Prostate gland (tissue), 2 donors: ENCODE measurements around the gene MMP10. TPM values are rescaled to one million over a fixed set of nuclear protein-coding genes. Genes with fewer than 3 reads are reported as not detected.

Experiments
- DNase-seq: peaks from one replicate; pipeline ENCODE4 v3.0.0-alpha.2; 2019; ENCODE audit warnings: low spot score
- H3K27ac ChIP-seq, 2 donors: fragments of 200-600 bp; sonication (generic); 2 replicates each; pipeline ENCODE4 v1.5.1; 2017 to 2019
- H3K27me3 ChIP-seq: fragments of 200-600 bp; sonication (generic); replicated peaks from 2 replicates; pipeline ENCODE4 v1.5.1; 2019; ENCODE audit not compliant: insufficient read depth
- H3K36me3 ChIP-seq, 2 donors: fragments of 200-600 bp; sonication (generic); 1 replicate in 1 of 2; 2 replicates in 1 of 2; pipeline versions ENCODE4 v1.5.1 to v1.8.1; 2017 to 2019
- H3K4me1 ChIP-seq: fragments of 200-600 bp; sonication (generic); replicated peaks from 2 replicates; pipeline ENCODE4 v1.5.1; 2019
- H3K4me3 ChIP-seq, 2 donors: fragments of 200-600 bp; sonication (generic); 2 replicates each; pipeline ENCODE4 v1.5.1; 2017 to 2019
- H3K9me3 ChIP-seq: fragments of 200-600 bp; sonication (generic); 2 replicates; pipeline ENCODE4 v1.5.1; 2017
- POLR2A ChIP-seq: fragments of 450-650 bp; IDR thresholded peaks from one replicate; pipeline ENCODE4 v1.6.1; 2016; ENCODE audit warnings: antibody characterized with exemption, mild to moderate bottlenecking
- POLR2AphosphoS5 ChIP-seq: sonication (generic); formaldehyde crosslinking; IDR thresholded peaks from one replicate; pipeline ENCODE4 v1.6.1; 2017; ENCODE audit warnings: antibody characterized with exemption
- WGBS: methylation state at CpG from one replicate; pipeline ENCODE4 v1.1.5; 2018; 5-methylcytosine and 5-hydroxymethylcytosine counted together
- intact Hi-C: fragments of 100-400 bp; cut with DNase I; formaldehyde crosslinking; loops from one replicate; pipeline ENCODE4 v1.14.2; 2022
- total RNA-seq, 2 donors: library from RNA; depleted of rRNA; stranded (reverse); fragments of >200 nt; gene quantifications; one replicate each; pipeline ENCODE4 v1.1.0, GENCODE V29; 2016
- TF ChIP-seq, protein P1 (sequence below), 4 experiments: fragments of 200-600 bp in 2 of 4; fragments of 450-650 bp in 2 of 4; sonication (generic) in 2 of 4; IDR thresholded peaks; 1 replicate in 3 of 4; 2 replicates in 1 of 4; pipeline ENCODE4 v1.5.1; 2016 to 2019; ENCODE audit warnings: antibody characterized with exemption in 4 of 4, mild to moderate bottlenecking in 2 of 4, moderate library complexity in 2 of 4

The MMP10 gene
- total RNA-seq, 2 donors from 2014 or later: 0.18 to 3.6 TPM

DNA sequence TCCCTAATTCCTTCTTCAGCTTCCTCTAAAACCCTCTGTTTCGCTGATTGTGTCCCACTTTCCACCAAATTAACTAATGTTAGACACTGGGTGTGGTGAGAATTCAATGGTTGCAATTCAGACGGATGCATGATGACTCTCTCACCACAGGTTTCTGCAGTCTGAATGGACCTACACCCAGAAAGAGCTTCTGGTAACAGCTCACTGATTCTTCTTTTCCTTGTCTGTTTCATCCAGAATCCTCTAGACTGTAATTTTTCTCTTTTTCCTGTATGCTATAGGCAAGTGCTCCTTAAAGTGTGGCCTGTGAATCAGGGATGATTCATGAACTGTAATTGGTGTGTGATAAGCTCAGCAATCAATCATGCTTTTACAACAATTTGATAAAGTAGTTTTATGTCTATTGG is 18.1 kb downstream of the MMP10 start:
- Histone ChIP-seq H3K36me3 (no peaks in the 10 kb centered on the region), H3K27me3 (no peaks in the 10 kb centered on the region), H3K4me3 (no peak overlapping the region), H3K4me1 (no peaks in the 10 kb centered on the region), H3K9me3 (no peaks in the 10 kb centered on the region), H3K27ac (no peak overlapping the region)
- TF ChIP-seq POLR2AphosphoS5 (no peak), POLR2A (no peak)
- TF ChIP-seq, protein P1, sequence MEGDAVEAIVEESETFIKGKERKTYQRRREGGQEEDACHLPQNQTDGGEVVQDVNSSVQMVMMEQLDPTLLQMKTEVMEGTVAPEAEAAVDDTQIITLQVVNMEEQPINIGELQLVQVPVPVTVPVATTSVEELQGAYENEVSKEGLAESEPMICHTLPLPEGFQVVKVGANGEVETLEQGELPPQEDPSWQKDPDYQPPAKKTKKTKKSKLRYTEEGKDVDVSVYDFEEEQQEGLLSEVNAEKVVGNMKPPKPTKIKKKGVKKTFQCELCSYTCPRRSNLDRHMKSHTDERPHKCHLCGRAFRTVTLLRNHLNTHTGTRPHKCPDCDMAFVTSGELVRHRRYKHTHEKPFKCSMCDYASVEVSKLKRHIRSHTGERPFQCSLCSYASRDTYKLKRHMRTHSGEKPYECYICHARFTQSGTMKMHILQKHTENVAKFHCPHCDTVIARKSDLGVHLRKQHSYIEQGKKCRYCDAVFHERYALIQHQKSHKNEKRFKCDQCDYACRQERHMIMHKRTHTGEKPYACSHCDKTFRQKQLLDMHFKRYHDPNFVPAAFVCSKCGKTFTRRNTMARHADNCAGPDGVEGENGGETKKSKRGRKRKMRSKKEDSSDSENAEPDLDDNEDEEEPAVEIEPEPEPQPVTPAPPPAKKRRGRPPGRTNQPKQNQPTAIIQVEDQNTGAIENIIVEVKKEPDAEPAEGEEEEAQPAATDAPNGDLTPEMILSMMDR (IDR thresholded peaks at IDR 0.05): no peak
- 74% methylated on average over 2 of the region's 2 CpGs for WGBS
- intact Hi-C loops: no loop called here
- no peak for DNase-seq

DNA sequence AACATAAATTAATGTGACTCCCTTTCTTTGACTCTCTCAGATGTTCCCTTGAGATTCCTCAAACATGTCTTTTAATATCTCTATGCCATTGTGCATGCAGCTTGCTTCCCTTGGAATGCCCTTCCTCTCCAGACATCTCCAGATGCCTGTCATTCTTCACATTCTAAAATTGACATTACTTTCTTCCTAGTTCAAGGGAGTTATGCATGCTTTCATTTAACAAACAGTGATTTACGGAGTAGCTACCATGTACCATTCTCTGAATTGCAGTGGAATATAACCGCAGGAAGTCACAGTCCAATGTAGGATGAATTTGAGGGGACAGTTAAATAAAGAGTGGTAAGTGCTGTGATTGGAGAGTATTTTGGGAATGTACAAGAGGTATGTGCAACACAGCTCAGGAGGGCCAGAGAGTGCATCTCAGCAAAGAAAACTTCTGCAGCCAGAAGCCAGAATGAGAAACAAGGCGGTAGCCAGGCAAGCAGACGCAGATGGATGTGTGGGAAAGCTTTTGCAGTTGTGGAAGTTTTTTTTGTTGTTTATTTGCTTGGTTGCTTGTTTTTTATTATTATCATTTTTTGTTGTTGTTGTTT is 18.7 kb downstream of the MMP10 start:
- WGBS: 89% methylated on average over 4 of the region's 4 CpGs
- H3K4me3 ChIP-seq: no peak overlapping the region
- intact Hi-C loops: no loop called here

DNA sequence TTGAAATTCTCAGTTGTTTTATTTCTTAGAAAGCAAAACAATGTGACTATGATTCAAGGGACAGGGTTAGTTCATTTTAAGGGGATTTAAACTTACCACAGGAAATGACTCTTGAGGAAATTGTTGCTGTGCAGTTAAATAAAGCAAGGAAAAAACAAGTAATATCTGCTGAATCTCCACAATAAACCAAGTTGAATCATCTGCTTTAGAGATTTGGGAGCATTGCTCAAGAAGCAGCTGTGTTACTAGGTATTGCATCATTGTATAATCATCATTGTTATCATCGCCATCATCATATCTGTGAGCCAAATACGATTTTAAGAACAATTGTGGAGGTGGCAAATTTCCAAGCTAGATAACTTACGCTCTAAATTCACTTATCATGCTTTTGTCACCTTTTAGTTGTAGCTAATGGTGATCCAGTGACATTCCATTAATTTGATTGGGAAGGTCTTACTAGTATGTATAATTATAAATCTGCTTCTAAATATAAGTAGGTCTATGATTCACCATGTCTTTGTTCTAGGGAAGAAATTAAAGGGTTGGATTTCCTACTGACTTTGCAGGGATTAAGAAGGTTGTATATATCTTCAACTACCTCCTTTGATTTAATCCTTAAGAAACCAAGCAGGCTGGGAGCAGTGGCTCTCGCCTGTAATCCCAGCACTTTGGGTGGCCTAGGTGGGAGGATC is 19.9 kb downstream of the MMP10 start:
- H3K9me3 ChIP-seq: no peaks in the 10 kb centered on the region
- H3K4me3 ChIP-seq: no peak overlapping the region
- H3K27ac ChIP-seq: no peak overlapping the region
- H3K36me3 ChIP-seq: no peaks in the 10 kb centered on the region
- intact Hi-C loops: no loop called here
- H3K27me3 ChIP-seq: no peaks in the 10 kb centered on the region
- no peak for DNase-seq
- no peak for TF ChIP-seq POLR2AphosphoS5
- TF ChIP-seq POLR2A: no peak
- TF ChIP-seq, protein P1 (IDR thresholded peaks at IDR 0.05): no peak
- 30% methylated on average over 4 of the region's 4 CpGs for WGBS
- H3K4me1 ChIP-seq: no peaks in the 10 kb centered on the region

More for the DNA sequence above, 18.7 kb downstream of the MMP10 start:
- no peak for TF ChIP-seq POLR2A
- no peak for TF ChIP-seq POLR2AphosphoS5
- TF ChIP-seq, protein P1 (IDR thresholded peaks at IDR 0.05): no peak
- no peaks in the 10 kb centered on the region for H3K4me1 ChIP-seq
- no peaks in the 10 kb centered on the region for H3K27me3 ChIP-seq
- no peaks in the 10 kb centered on the region for H3K36me3 ChIP-seq
- no peaks in the 10 kb centered on the region for H3K9me3 ChIP-seq
- no peak overlapping the region for H3K27ac ChIP-seq
- no peak for DNase-seq

DNA sequence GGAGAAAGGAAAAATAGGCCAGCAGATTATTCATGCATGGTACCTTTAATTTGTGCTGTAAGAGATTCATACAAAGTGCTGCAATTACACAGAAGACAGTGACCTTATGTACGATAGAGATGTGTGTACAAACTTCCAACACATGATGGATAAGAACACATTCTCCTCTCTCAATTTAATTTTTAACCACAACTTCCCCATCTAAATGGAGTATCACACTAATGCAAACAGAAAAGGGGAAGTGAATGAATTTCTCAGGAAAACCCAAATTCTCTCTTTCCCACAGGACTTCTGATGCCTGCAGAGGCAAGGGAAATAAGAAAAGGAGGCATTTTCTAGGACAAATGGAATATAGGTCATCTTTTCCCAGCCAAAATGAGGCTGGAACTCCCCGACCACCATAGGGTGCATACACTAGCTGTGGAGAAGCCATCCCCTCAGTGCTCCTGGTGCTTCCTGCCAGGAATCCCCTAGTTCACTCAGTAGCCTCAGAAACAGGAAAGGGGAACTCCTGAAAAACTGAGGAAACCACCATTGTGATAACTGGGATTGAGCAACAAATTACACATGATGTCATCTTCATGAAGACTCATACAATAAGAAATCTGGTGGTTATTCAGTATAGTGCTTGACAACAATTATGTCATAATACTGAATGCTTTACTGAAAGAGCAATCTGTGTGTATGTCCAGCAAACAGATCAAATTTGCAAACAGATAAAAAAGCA is 22.4 kb downstream of the MMP10 start:
- Histone ChIP-seq H3K4me1 (no peaks in the 10 kb centered on the region), H3K9me3 (no peaks in the 10 kb centered on the region), H3K27me3 (no peaks in the 10 kb centered on the region), H3K4me3 (no peak overlapping the region), H3K36me3 (no peaks in the 10 kb centered on the region), H3K27ac (no peak overlapping the region)
- DNase-seq: no peak
- 68% methylated on average over 2 of the region's 2 CpGs for WGBS
- intact Hi-C loops: no loop called here
- TF ChIP-seq POLR2AphosphoS5 (no peak), POLR2A (no peak)
- TF ChIP-seq, protein P1 (IDR thresholded peaks at IDR 0.05): no peak
